A204.1 (cell line): ENCODE results near the gene RNF215.
"Not testable (repeated sequence)": the region's sequence is repeated elsewhere in the genome, so short reads cannot be mapped to it uniquely, and the experiment has no call there.

Source experiments
- FAIRE-seq: peaks from 2 replicates; lab custom pipeline; 2012; peaks lifted over from hg19 to GRCh38; lab: Jason Lieb, UNC

Gene RNF215

GRCh38 chr22:30357650-30358215, 29.5 kb downstream of the RNF215 start:
- no peak for FAIRE-seq

- no peak for FAIRE-seq
Observed at GRCh38 chr22:30357236-30357570, 30.0 kb downstream of the RNF215 start.

- FAIRE-seq: no peak
Observed at GRCh38 chr22:30356449-30357235, 30.6 kb downstream of the RNF215 start, which contains the start of the genes CCDC157 and SF3A1. Gene CCDC157 (plus strand): TSS chr22:30357007. CDS start chr22:30366001, 8,994 bp downstream. Gene SF3A1 (minus strand): TSS chr22:30356894. CDS start chr22:30356792, 102 bp downstream.

GRCh38 chr22:30354644-30355043, 32.6 kb downstream of the RNF215 start:
- no peak for FAIRE-seq

- no peak for FAIRE-seq
Observed at GRCh38 chr22:30351226-30351625, 36.0 kb downstream of the RNF215 start.

- FAIRE-seq: no peak
Observed at GRCh38 chr22:30348809-30349208, 38.4 kb downstream of the RNF215 start.

- no peak for FAIRE-seq
Observed at GRCh38 chr22:30348404-30348803, 38.8 kb downstream of the RNF215 start.

- FAIRE-seq: no peak
Observed at GRCh38 chr22:30347255-30347892, 39.8 kb downstream of the RNF215 start.

GRCh38 chr22:30344447-30345200, 42.6 kb downstream of the RNF215 start:
- no peak for FAIRE-seq

- no peak for FAIRE-seq
Observed at GRCh38 chr22:30340911-30341685, 46.1 kb downstream of the RNF215 start.

- no peak for FAIRE-seq
Observed at GRCh38 chr22:30338802-30339201, 48.4 kb downstream of the RNF215 start.

- not testable (repeated sequence) for FAIRE-seq
Observed at GRCh38 chr22:30338341-30338740, 48.9 kb downstream of the RNF215 start.

- no peak for FAIRE-seq
Observed at GRCh38 chr22:30337461-30337778, 49.8 kb downstream of the RNF215 start.

- FAIRE-seq: no peak
Observed at GRCh38 chr22:30336752-30337460, 50.3 kb downstream of the RNF215 start.

GRCh38 chr22:30335236-30335635, 52.0 kb downstream of the RNF215 start:
- FAIRE-seq: no peak

GRCh38 chr22:30334646-30335045, 52.6 kb downstream of the RNF215 start:
- FAIRE-seq: no peak

- FAIRE-seq: no peak
Observed at GRCh38 chr22:30333707-30334087, 53.5 kb downstream of the RNF215 start.

GRCh38 chr22:30332994-30333706, 54.1 kb downstream of the RNF215 start:
- FAIRE-seq: no peak

- no peak for FAIRE-seq
Observed at GRCh38 chr22:30332551-30332950, 54.7 kb downstream of the RNF215 start.
